HG03095 (cell line): ENCODE measurements around the gene NLRC3.
"Not testable (repeated sequence)": the region's sequence is repeated elsewhere in the genome, so short reads cannot be mapped to it uniquely, and the experiment has no call there.

Experiments
- ATAC-seq: cut with Tn5 transposase; IDR thresholded peaks from one replicate; pipeline ENCODE4 v1.9.1; 2021; ENCODE audit warnings: moderate library complexity; ENCODE audit not compliant: unreplicated experiment

The NLRC3 gene

DNA sequence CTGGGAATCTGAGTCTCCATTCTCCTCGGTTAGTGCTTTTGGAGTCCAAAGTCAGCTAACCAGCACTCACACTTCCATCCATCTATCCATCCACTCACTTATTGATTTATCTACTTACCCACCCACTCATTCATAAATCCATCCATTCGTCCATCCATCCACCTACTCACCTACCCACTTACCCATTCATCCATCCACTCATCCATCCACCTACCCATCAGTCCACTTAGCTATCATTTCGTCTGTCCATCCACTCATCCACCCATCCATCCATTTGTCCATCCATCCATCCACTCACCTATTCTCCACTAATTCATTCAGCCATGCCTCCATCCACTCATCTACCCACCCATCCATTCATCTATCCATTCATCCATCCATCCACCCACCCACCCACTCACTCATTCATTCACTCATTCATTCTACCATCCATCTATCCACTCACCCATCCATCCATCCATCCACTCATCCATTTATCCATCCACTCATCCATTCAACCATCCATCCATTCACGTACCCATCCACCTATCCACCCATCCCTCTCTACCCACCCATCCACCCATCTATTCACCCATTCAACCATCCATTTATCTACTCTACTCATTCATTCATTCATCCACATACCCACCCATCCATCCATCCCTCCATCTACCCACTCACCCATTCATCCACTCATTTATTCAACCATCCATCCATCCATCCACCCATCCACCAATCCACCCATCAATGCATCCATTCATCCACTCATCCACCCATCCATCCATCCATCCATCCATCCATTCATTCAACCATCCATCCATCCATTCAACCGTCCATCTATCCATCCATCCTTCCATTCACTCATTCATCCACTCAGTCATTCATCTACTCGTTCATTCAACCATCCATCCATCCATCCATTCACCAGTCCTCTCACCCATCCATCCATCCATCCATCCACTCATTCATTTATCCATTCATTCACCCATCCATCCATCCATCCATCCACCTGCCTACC is 26.1 kb downstream of the NLRC3 start:
- no peak for ATAC-seq

DNA sequence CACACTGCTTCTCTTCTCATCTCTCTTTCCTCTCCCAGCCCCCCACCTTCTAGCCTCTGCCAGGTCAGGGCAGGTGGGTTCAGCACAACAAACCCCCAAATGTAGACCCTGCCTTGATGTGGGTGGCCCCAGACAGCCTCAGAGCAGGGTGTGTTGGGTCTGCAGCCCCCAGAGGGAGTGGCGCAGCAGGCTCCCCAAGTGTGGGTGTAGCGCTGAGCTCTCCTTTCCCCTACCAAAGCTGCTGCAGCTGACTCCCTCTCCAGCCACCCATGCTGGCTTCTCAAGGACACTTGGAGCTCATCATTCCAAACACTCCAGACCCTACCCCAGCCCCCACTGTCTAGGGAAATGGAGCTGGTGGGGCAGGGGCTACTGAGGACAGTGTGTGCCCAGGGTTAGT is 27.3 kb downstream of the NLRC3 start:
- ATAC-seq = no peak

DNA sequence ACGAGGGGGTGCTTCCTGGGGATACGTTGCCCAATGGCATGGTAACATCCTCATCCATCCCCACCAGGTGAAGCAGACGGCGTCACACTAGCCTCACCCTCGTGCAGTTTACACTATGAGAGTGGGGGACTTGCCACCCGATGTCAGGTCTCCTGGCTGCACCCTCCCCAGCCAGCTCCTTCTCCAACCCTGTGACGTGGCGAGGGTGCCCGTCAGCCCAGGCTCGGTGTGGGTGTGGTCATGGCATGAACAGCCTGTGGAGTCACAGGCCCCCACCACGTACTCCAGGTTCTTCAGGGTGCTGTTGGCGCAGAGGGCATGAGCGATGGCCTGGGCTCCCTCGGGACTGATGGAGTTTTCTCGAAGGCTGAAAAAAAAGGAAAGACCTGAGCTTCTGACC is 28.3 kb downstream of the NLRC3 start:
- no peak for ATAC-seq

DNA sequence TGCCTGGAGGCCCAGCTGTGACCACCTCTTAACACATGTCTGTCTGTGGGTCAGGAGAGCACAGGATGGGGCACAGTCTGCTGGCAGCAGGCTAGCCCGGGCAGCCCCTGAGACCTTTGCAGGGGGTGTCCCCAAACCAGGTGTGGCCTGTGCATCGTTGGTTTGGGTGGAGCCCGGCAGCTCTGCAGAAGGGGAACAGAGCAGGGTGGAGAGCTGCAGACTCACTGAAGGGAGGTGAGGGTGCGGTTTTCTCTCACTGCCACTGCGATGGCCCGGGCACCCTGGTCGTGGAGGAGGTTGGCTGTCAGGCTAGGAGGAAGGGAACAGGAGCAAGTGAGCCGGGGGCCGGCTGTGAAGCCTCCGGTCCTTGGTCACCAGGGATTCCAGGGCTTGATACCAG is 28.8 kb downstream of the NLRC3 start:
- no peak for ATAC-seq

DNA sequence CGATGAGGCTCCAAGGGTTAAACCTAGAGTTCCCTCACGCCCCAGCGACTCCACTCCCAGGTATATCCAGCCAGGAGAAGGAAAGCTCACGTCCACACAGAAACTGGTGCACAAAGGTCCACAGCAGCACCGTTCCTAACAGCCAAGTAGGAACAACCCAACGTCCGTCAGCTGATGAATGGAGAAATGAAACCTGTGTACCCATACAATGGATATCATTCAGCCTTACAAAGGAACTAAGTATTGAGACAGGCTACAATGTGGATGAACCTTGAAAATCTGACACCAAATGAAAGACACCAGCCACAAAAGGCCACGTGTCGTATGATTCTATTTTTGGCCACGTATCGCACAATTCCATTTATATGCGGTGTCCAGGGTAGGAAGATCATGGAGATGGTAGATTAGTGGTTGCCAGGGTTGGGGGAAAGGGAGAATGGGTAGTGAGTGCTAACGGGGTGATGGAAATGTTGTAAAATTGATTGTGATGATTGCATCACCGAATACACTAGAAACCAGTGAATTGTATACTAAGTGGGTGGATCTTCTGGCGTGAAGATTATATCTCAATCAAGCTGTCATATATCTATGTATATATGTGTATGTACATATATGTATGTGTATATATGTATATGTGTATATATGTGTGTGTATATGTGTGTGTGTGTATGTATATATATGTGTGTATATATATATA is 30.1 kb downstream of the NLRC3 start:
- ATAC-seq = no peak

DNA sequence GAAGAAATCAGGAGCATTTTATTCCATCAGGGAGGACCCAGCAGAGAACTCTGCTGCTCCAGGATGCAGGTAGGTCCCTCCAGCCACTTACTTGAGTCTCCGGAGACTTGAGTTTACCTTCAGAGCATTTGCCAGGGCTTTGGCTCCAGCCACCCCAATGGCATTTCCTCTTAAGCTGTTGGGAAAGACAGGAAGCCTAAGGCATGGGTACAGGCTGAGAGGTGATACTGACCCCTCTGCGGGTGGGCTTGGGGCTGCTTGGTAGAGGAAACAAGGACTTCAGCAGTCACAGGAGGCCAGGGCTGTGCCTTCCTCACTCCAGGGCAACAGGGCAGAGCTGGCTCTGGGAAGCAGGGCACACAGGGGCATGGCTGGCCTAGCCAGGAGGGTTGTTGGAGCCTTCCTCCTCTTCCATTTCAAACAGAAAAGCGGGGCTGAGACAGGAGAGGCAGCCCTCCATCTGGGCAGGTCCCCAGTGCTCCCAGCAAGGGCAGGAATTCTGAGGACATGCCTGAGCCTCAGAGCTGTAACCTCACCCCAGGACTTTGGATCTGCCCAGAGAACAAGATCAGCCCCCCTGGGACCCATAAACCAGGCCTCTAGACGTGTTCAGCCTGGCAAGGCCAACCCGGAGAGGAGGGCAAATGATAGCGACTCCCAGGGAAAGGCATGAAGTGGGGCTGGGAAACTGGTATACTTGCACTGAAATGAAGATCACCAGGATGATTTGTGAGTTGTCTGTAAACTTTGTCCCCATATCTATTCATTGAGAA is 34.4 kb downstream of the NLRC3 start:
- no peak for ATAC-seq

- ATAC-seq = no peak
Measured at GRCh38 chr16:3541527-3542155, 35.6 kb downstream of the NLRC3 start.

DNA sequence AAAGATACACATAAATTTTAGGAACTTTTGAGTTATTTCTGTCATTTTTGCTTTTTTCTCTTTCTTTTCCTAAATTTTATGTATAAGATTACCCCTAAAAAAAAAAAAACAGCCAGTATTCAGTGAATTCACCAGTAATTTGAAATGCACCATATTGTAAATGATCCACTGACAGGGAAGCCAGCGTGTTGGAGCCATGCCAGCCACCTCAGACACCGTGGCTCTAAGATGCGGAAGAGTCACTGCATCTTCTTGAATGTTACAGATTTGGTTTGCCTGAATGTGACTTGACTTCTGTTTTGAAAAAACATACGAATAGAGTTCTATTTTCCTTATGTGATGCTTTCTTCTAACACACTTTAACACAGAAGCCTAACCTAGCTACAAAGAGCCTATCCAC is 39.0 kb downstream of the NLRC3 start:
- no peak for ATAC-seq

- ATAC-seq = no peak
Measured at GRCh38 chr16:3536851-3537250, 40.4 kb downstream of the NLRC3 start.

DNA sequence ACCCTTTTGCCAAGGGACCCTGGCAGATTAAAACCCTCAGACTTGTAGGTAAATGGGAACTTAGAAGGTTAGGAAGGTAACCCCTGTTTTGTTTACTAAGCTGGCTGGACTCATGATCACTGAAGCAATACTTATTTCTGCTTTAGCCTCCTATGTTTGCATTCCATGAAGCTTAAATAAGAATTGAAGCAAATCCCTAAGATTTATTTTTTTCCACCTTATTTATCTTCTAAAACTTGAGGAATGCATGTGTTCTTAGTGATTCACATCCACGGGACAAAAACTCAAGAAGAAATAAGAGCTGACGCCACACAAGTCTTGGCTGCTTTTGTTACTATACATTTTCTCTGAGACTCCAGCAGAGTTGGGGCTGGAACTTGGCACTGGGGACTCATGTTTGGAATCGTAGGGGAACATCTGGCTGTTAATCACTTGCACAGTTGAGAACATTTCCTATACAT is 40.9 kb downstream of the NLRC3 start:
- ATAC-seq = no peak

- ATAC-seq = no peak
Measured at GRCh38 chr16:3534126-3534525, 43.1 kb downstream of the NLRC3 start.

- ATAC-seq = no peak
Measured at GRCh38 chr16:3532741-3533140, 44.5 kb downstream of the NLRC3 start.

DNA sequence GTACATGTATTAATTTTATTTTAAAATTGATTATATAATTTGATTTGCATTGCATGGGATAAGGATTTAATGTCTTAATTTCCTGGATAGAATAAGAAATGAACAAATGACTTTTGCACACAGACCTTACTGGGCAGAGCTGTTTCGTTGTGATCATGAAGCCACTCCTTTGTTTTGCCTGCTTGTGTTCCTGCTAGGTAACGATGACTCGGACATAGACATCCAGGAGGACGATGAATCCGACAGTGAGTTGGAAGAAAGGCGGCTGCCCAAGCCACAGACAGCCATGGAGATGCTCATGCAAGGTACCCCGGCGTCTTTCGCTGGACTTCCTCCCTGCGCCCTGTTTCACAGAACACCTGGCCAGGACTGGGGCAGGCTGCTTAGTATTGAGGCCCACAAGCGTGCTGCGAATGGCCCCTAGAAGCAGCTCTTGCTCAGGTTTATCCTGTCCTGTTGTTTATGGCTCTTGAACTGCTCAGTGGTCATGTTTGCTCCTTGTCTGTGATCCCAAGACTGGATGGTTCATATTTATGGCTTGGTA is 46.8 kb downstream of the NLRC3 start:
- no peak for ATAC-seq

DNA sequence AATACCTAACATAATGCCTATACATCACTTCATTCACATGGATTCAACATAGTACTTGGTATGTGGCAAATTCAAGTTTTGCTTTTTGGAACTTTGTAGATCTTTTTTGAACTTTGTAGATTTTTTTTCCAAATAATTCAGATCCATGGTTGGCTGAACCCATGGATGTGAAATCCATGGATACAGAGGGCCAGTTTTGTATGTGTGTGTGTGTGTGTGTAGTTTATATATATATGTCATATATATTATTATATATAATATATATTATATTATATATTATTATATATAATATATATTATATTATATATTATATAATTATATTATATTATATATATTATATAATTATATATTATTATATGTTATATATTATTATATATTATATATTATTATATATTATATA is 48.0 kb downstream of the NLRC3 start:
- ATAC-seq = no peak

DNA sequence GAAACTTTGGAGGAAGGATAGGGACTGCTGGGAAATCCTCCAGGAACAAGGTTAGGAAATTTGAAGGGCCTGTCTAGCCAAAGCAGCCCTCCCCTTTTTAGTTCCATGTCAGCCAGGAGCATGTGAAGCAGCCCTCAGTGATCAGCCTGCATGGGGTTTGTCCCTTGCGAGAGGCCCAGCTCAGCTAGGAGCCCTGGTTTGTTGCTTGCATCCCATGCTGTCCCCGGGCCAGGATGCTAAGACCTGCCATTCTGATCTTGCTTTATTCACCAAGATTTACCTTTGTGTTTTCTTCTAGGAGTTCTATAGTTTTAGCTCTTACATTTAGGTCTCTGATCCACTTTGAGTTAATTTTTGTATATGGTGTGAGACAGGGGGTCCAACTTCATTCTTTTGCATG is 48.8 kb downstream of the NLRC3 start:
- no peak for ATAC-seq

DNA sequence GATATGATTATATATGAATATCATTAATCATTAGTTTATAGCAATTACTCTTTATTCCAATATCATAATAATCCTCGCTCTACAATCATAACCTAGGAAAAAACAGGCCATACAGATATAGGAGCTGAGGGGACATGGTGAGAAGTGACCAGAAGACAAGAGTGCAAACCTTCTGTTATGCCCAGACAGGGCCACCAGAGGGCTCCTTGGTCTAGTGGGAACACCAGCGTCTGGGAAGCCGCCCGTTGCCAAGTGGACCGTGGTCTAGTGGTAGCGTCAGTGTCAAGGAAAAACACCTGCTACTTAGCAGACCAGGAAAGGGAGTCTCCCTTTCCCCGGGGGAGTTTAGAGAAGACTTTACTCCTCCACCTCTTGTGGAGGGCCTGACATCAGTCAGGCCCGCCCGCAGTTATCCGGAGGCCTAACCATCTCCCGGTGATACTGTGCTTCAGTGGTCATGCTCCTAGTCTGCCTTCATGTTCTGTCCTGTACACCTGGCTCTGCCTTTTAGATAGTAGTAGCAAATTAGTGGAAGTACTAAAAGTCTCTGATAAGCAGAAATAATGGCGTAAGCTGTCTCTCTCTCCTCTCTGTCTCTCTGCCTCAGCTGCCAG is 49.9 kb downstream of the NLRC3 start:
- not testable (repeated sequence) for ATAC-seq

DNA sequence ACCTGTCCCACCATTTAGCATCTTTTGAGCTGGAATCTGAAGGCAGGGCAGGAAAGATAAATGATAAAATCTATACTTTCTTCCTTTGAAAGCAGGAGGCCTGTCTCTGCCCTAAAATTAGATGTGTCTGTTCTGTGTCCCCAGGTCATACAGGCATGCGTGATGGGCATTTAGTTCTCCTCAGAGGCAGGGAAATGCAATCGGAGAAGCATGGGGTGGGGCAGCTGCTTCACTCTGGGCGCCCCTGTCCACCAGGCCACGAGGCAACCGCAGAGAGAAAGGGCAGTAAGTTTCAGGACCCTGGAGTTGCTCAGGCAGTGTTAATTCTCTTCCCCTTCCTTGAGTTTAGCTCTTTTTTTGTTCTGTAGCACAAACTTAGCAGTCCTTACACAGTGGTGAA is 51.3 kb downstream of the NLRC3 start:
- no peak for ATAC-seq

GRCh38 chr16:3523281-3523680 is 53.9 kb downstream of the NLRC3 start:
- ATAC-seq = no peak

GRCh38 chr16:3520841-3521240 is 56.4 kb downstream of the NLRC3 start:
- ATAC-seq = no peak

DNA sequence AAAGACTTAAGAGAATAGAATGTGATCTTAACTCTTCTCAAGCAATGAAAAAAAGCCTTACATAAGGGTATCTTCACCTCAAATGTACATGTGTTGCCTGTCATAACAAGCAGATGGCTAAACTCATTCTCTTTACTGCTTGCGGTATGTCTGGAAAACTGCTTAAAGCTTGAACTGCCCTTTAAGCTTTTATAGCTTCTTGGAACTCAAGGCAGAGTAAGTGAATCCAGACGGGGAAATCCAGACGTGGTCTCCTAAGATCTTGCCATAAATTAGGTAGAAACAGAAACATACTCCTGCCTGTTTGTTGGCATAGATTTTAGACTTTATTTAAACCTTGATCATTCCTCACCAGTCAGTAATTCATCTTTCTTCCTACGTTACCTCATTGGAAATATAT is 56.8 kb downstream of the NLRC3 start:
- no peak for ATAC-seq
